Uterus (tissue), 4 donors: ENCODE measurements around the gene TIMM44. TPM values are rescaled to one million over a fixed set of nuclear protein-coding genes. Genes with fewer than 3 reads are reported as not detected.

Source experiments
- DNase-seq, 2 donors: peaks; one replicate each; pipeline ENCODE4 v3.0.0-alpha.2; 2019 to 2020
- H3K27ac ChIP-seq, 2 donors: fragments of 200-600 bp; sonication (generic); 1 replicate in 1 of 2; 2 replicates in 1 of 2; pipeline ENCODE4 v1.5.1; 2016 to 2018
- H3K27me3 ChIP-seq, 2 donors: fragments of 200-600 bp; sonication (generic); one replicate each; pipeline ENCODE4 v1.5.1; 2018 to 2019; ENCODE audit warnings: control low read depth in 1 of 2
- H3K36me3 ChIP-seq, 2 donors: fragments of 200-600 bp; sonication (generic); one replicate each; pipeline ENCODE4 v1.5.1; 2019; ENCODE audit warnings: control low read depth in 1 of 2
- H3K4me1 ChIP-seq, 2 donors: fragments of 200-600 bp; sonication (generic); one replicate each; pipeline ENCODE4 v1.5.1; 2018 to 2019; ENCODE audit warnings: control low read depth in 1 of 2
- H3K4me3 ChIP-seq, 2 donors: fragments of 200-600 bp; sonication (generic); 1 replicate in 1 of 2; 2 replicates in 1 of 2; pipeline ENCODE4 v1.5.1; 2018 to 2019; ENCODE audit warnings: mild to moderate bottlenecking in 1 of 2
- H3K9me3 ChIP-seq, 2 donors: fragments of 200-600 bp; sonication (generic); one replicate each; pipeline ENCODE4 v1.5.1; 2019; ENCODE audit warnings: control low read depth in 1 of 2
- POLR2A ChIP-seq, 2 donors: fragments of 450-650 bp; IDR thresholded peaks; one replicate each; pipeline ENCODE4 v1.6.1; 2016; ENCODE audit warnings: antibody characterized with exemption in 2 of 2, mild to moderate bottlenecking in 1 of 2, moderate library complexity in 1 of 2
- intact Hi-C: fragments of 100-400 bp; cut with DNase I; formaldehyde crosslinking; loops from one replicate; pipeline ENCODE4 v1.15.1; 2023; ENCODE audit warnings: low total_unique reads
- total RNA-seq, 4 donors: library from RNA; depleted of rRNA in 3 of 4; stranded (reverse); fragments of >200 nt in 3 of 4; gene quantifications; one replicate each; pipeline versions ENCODE4 v1.1.0 to v1.2.4, GENCODE V29; 2014 to 2023
- TF ChIP-seq, protein P1 (sequence below), 4 experiments: fragments of 200-600 bp in 2 of 4; fragments of 450-650 bp in 2 of 4; sonication (generic) in 2 of 4; IDR thresholded peaks; one replicate each; pipeline ENCODE4 v1.5.1; 2016 to 2019; ENCODE audit warnings: antibody characterized with exemption in 4 of 4, mild to moderate bottlenecking in 2 of 4, moderate library complexity in 1 of 4
- donor health status: DM: yes; HTN: yes; CAD: no.

TIMM44 gene
- total RNA-seq, 4 donors from 2014 or later, result 41.1 to 117 (median 62.9) TPM

DNA sequence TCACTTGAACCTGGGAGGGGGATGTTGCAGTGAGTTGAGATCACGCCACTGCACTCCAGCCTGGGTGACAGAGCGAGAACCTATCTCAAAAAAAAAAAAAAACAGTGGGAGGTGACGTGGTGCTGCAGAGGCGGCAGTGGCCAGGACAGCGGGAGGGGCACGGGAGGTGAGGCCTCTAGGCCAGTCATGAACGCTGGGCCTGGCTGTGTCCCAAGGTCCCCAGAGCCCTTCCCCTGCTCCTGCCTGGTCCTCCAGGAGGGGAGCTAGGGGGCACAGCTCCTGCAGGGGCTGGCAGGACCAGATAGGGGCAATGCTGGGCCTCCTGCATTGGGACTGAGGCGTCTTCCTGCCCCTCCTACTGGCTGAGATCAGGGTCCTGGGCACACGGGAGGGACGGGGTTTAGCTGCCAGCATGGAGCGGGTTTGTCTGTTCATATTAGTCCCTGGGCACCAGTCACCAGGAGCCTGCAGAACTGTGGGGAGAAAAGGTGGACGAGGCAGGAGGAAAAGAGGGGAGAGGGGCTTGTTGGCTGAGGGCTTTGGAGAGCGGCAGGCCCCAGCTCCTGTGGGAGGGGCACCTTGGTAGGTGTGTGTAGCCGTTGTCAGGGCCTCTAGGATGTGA is 35.3 kb downstream of the TIMM44 start:
- Histone ChIP-seq H3K9me3 (no peaks in the 10 kb centered on the region), H3K27me3 (no peaks in the 10 kb centered on the region), H3K27ac (no peak overlapping the region), H3K36me3 (no peaks in the 10 kb centered on the region), H3K4me3 (no peak overlapping the region), H3K4me1 (peaks cover 10% of the 10 kb centered on the region in 2 donors)
- intact Hi-C loops, result no loop called here
- TF ChIP-seq POLR2A (IDR thresholded peaks at IDR 0.05), result no peak
- TF ChIP-seq, protein P1, sequence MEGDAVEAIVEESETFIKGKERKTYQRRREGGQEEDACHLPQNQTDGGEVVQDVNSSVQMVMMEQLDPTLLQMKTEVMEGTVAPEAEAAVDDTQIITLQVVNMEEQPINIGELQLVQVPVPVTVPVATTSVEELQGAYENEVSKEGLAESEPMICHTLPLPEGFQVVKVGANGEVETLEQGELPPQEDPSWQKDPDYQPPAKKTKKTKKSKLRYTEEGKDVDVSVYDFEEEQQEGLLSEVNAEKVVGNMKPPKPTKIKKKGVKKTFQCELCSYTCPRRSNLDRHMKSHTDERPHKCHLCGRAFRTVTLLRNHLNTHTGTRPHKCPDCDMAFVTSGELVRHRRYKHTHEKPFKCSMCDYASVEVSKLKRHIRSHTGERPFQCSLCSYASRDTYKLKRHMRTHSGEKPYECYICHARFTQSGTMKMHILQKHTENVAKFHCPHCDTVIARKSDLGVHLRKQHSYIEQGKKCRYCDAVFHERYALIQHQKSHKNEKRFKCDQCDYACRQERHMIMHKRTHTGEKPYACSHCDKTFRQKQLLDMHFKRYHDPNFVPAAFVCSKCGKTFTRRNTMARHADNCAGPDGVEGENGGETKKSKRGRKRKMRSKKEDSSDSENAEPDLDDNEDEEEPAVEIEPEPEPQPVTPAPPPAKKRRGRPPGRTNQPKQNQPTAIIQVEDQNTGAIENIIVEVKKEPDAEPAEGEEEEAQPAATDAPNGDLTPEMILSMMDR (IDR thresholded peaks at IDR 0.05), result no peak
- DNase-seq, result no peak

DNA sequence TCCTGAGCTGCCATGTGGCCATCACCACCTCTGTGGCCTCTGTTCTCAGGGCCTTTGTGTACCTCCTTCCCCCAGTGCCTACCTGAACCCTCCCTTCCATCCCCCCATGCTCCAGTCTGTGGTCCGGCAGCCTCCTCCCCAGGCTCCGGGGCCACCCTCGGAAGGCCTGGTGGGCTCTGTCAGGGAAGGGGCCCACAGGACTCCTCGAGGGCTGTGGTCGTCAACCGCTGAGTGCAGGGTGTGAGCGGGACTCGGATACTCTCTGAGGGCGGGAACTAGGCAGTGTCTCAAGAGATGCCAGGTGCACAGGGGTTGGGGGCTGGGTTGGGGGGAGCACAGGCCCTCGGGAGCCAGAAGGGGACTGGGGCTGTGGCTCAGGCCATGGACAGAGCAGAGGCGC is 35.9 kb downstream of the TIMM44 start:
- Histone ChIP-seq H3K36me3 (no peaks in the 10 kb centered on the region), H3K4me1 (peaks cover 10 to 14% of the 10 kb centered on the region in 2 donors), H3K27me3 (no peaks in the 10 kb centered on the region)

DNA sequence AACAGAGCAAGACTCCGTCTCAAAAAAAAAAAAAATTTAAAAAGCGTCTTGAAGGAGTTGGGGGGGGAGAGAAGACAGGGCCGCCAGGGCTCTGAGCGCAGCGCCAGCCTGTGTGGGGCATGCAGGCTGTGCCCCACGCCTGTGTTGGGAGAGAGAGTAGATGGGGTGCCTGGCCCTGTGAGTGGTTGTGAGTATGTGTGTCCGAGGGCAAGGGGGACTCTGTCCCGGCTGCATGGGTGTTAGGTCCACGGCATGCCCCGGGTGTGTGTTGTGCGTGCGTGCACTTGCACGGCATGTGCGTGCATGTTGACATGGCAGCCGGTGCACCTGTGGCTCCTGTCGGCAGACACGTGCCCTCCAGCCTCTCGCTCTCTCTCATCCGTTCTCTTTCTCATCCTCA is 36.3 kb downstream of the TIMM44 start:
- H3K27me3 ChIP-seq, result no peaks in the 10 kb centered on the region
- DNase-seq, result no peak
- no peak overlapping the region for H3K4me3 ChIP-seq
- H3K36me3 ChIP-seq, result no peaks in the 10 kb centered on the region
- H3K4me1 ChIP-seq, result peaks cover 10 to 14% of the 10 kb centered on the region in 2 donors
- TF ChIP-seq POLR2A (IDR thresholded peaks at IDR 0.05), result no peak
- TF ChIP-seq, protein P1 (IDR thresholded peaks at IDR 0.05), result no peak
- no peak overlapping the region for H3K27ac ChIP-seq
- no peaks in the 10 kb centered on the region for H3K9me3 ChIP-seq
- intact Hi-C loops, result no loop called here

More for the DNA sequence above, 35.9 kb downstream of the TIMM44 start:
- no peak for DNase-seq
- H3K9me3 ChIP-seq, result no peaks in the 10 kb centered on the region
- no peak overlapping the region for H3K27ac ChIP-seq
- H3K4me3 ChIP-seq, result no peak overlapping the region
- intact Hi-C loops, result no loop called here
- TF ChIP-seq, protein P1 (IDR thresholded peaks at IDR 0.05), result no peak
- no peak for TF ChIP-seq POLR2A (IDR thresholded peaks at IDR 0.05)

DNA sequence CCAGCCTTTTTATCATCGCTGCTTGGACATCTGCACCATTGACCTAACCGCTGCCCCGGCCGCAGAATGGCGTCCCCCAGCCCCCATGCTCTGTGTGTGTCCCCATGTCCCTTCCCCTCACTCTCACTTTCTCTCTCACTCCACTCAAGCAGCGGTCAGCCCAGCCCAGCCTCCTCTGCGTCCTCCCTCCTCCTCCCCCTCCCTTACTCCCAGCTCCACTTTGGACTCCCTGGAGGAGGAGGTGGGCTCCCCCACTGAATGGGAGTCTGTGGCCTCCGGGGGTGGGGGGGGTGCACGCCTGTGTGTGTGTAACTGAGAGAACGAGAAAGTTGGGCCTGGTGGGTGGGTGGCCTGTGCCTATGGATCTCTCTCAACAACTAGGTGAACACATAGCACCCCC is 37.6 kb downstream of the TIMM44 start:
- TF ChIP-seq POLR2A (IDR thresholded peaks at IDR 0.05), result no peak
- TF ChIP-seq, protein P1 (IDR thresholded peaks at IDR 0.05), result no peak

DNA sequence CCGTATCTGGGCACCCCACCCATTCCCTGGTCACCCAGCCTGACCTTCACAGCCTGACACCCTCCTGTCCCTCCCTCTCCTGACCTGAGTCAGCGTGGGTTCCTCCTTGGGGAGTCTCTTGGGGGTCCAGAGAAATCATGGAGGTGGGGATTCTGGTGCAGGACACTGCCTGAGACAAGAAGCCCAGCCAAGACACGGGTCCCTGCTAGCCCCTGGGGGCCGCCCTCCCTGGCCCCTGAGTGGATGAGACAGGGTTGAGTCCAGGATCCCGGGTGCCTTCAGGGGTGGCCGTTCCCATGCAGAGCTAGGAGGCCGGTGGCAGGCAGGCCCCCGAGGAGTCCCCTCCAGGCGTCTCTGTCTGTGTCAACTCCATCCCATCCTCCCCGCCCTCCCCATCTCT is 38.2 kb downstream of the TIMM44 start:
- Histone ChIP-seq H3K27ac (no peak overlapping the region), H3K9me3 (no peaks in the 10 kb centered on the region), H3K27me3 (no peaks in the 10 kb centered on the region), H3K4me1 (peaks cover 10 to 14% of the 10 kb centered on the region in 2 donors), H3K4me3 (no peak overlapping the region), H3K36me3 (no peaks in the 10 kb centered on the region)
- intact Hi-C loops, result no loop called here
- no peak for DNase-seq
- TF ChIP-seq, protein P1 (IDR thresholded peaks at IDR 0.05), result no peak
- TF ChIP-seq POLR2A (IDR thresholded peaks at IDR 0.05), result no peak

More for the DNA sequence above, 37.6 kb downstream of the TIMM44 start:
- Histone ChIP-seq H3K27ac (no peak overlapping the region), H3K36me3 (no peaks in the 10 kb centered on the region), H3K4me3 (no peak overlapping the region), H3K9me3 (no peaks in the 10 kb centered on the region), H3K4me1 (peaks cover 10 to 14% of the 10 kb centered on the region in 2 donors), H3K27me3 (no peaks in the 10 kb centered on the region)
- DNase-seq, result no peak
- intact Hi-C loops, result no loop called here
